Mucosa of gallbladder (tissue), 1 donor: ENCODE measurements around the gene ITIH1. TPM values are rescaled to one million over a fixed set of nuclear protein-coding genes. Genes with fewer than 3 reads are reported as not detected.

Experiments
- DNase-seq: peaks from one replicate; pipeline ENCODE4 v3.0.0-alpha.2; 2020; ENCODE audit warnings: low spot score
- total RNA-seq: library from RNA; stranded (reverse); gene quantifications from one replicate; pipeline ENCODE4 v1.2.1, GENCODE V29; 2021
- donor health status: DM: no; HTN: no; CAD: no.

ITIH1 gene
- total RNA-seq, 1 donor from 2014 or later = 4.8 TPM

- no peak for DNase-seq
Measured at GRCh38 chr3:52790337-52790736, 12.9 kb downstream of the ITIH1 start.

- no peak for DNase-seq
Measured at GRCh38 chr3:52790741-52791140, 13.3 kb downstream of the ITIH1 start.

- DNase-seq = no peak
Measured at GRCh38 chr3:52791366-52791765, 14.0 kb downstream of the ITIH1 start.

GRCh38 chr3:52791928-52792327 lies 14.5 kb downstream of the ITIH1 start:
- DNase-seq = no peak

GRCh38 chr3:52792413-52792812 lies 15.0 kb downstream of the ITIH1 start:
- no peak for DNase-seq

- no peak for DNase-seq
Measured at GRCh38 chr3:52792961-52793695, 15.7 kb downstream of the ITIH1 start.

- DNase-seq = no peak
Measured at GRCh38 chr3:52793702-52794611, 16.6 kb downstream of the ITIH1 start.

GRCh38 chr3:52794612-52795099 lies 17.3 kb downstream of the ITIH1 start, which contains the start of gene ITIH3:
TSS of gene ITIH3 (plus strand) at chr3:52794796. CDS start at chr3:52794804, 8 bp downstream.
- DNase-seq = no peak

- no peak for DNase-seq
Measured at GRCh38 chr3:52795298-52795900, 18.0 kb downstream of the ITIH1 start.

GRCh38 chr3:52796411-52796810 lies 19.0 kb downstream of the ITIH1 start:
- no peak for DNase-seq

- no peak for DNase-seq
Measured at GRCh38 chr3:52798376-52798977, 21.1 kb downstream of the ITIH1 start.

- DNase-seq = no peak
Measured at GRCh38 chr3:52798978-52799476, 21.6 kb downstream of the ITIH1 start.

GRCh38 chr3:52800079-52800478 lies 22.7 kb downstream of the ITIH1 start:
- no peak for DNase-seq

- no peak for DNase-seq
Measured at GRCh38 chr3:52801839-52802238, 24.4 kb downstream of the ITIH1 start.

GRCh38 chr3:52805270-52806039 lies 28.1 kb downstream of the ITIH1 start:
- no peak for DNase-seq

GRCh38 chr3:52809149-52809548 lies 31.8 kb downstream of the ITIH1 start:
- DNase-seq = no peak

- DNase-seq = no peak
Measured at GRCh38 chr3:52809662-52810377, 32.4 kb downstream of the ITIH1 start.

- no peak for DNase-seq
Measured at GRCh38 chr3:52810923-52811322, 33.5 kb downstream of the ITIH1 start.

- DNase-seq = no peak
Measured at GRCh38 chr3:52811452-52812011, 34.1 kb downstream of the ITIH1 start.

- DNase-seq = no peak
Measured at GRCh38 chr3:52813810-52814209, 36.4 kb downstream of the ITIH1 start.
